ENCODE data around the gene LYG2. TPM values are rescaled to one million over a fixed set of nuclear protein-coding genes. Genes with fewer than 3 reads are reported as not detected.

LYG2 gene
- total RNA-seq, 2 experiments from 2014 or later, result not detected

- H3K9me3 Mint-ChIP-seq, result no peaks in the 10 kb centered on the region
- ChIA-PET CTCF (no interaction called here), POLR2A (no interaction called here)
- no peaks in the 10 kb centered on the region for H3K27me3 Mint-ChIP-seq
- H3K27ac ChIP-seq (ENCODE audit: low read depth in 1 of 2, low read length in 2 of 2), result no peak overlapping the region
- intact Hi-C loops (cut with DNase I, micrococcal nuclease), result no loop called here
- peaks cover 7% of the 10 kb centered on the region for H3K36me3 ChIP-seq (ENCODE audit: insufficient read depth, low read length)
- no peaks in the 10 kb centered on the region for H3K27me3 ChIP-seq (ENCODE audit: control insufficient read depth in 1 of 2, insufficient read depth in 2 of 2, low read length in 2 of 2)
- H3K4me3 Mint-ChIP-seq, result no peak overlapping the region
- DNase-seq, result no peak
- no peak for TF ChIP-seq CTCF (IDR thresholded peaks at IDR 0.05)
- H3K27ac Mint-ChIP-seq, result no peak overlapping the region
- no peaks in the 10 kb centered on the region for H3K4me1 ChIP-seq (ENCODE audit: insufficient read depth, low read length)
- peaks cover 0 to 5% of the 10 kb centered on the region in 2 experiments for H3K9me3 ChIP-seq (ENCODE audit: control insufficient read depth in 1 of 2, insufficient read depth in 1 of 2, low read length in 2 of 2)
- H3K4me3 ChIP-seq (ENCODE audit: low read length), result no peak overlapping the region
- H3K4me1 Mint-ChIP-seq (ENCODE audit: low read depth), result no peaks in the 10 kb centered on the region
- peaks cover 40% of the 10 kb centered on the region for H3K36me3 Mint-ChIP-seq (ENCODE audit: low read depth)
- ATAC-seq (ENCODE audit: poor library complexity), result no peak
These were observed 42.5 kb upstream of the LYG2 start for GRCh38 chr2:99297994-99298393.

DNA sequence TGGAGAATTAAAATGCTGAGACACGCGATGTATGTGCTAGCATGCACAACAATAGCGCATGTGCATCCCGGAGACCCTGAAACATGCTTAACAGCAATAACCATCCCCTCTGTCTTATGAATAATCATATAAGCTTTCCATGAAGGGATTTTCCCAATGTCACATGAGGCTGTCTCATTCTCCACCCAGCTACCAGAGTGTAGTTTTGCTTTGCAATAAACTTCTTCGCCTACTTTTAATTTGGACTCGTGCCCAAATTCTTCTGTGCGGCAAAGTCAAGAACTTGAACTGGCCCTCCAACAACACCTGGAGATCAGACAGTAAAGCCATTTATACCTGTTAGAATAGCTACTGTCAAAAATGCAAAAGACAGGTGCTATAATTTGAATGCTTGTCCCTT is 30.1 kb upstream of the LYG2 start:
- Histone ChIP-seq H3K4me1 (ENCODE audit: insufficient read depth, low read length) (no peaks in the 10 kb centered on the region), H3K27ac (ENCODE audit: low read depth in 1 of 2, low read length in 2 of 2) (no peak overlapping the region), H3K9me3 (ENCODE audit: control insufficient read depth in 1 of 2, insufficient read depth in 1 of 2, low read length in 2 of 2) (no peaks in the 10 kb centered on the region), H3K4me3 (ENCODE audit: low read length) (no peak overlapping the region), H3K27me3 (ENCODE audit: control insufficient read depth in 1 of 2, insufficient read depth in 2 of 2, low read length in 2 of 2) (no peaks in the 10 kb centered on the region), H3K36me3 (ENCODE audit: insufficient read depth, low read length) (peaks cover 7% of the 10 kb centered on the region)
- no peak overlapping the region for H3K4me3 Mint-ChIP-seq
- no peaks in the 10 kb centered on the region for H3K27me3 Mint-ChIP-seq
- intact Hi-C loops (cut with DNase I, micrococcal nuclease), result no loop called here
- H3K27ac Mint-ChIP-seq, result no peak overlapping the region
- H3K9me3 Mint-ChIP-seq, result peaks cover 3% of the 10 kb centered on the region
- DNase-seq (no peak), ATAC-seq (ENCODE audit: poor library complexity) (no peak)
- no peak for TF ChIP-seq CTCF (IDR thresholded peaks at IDR 0.05)
- POLR2A ChIA-PET, result no interaction called here
- H3K4me1 Mint-ChIP-seq (ENCODE audit: low read depth), result no peaks in the 10 kb centered on the region
- peaks cover 31% of the 10 kb centered on the region for H3K36me3 Mint-ChIP-seq (ENCODE audit: low read depth)
- CTCF ChIA-PET, result no interaction called here

GRCh38 chr2:99279969-99280695 is 24.7 kb upstream of the LYG2 start:
- H3K4me3 ChIP-seq (ENCODE audit: low read length), result no peak overlapping the region
- DNase-seq (no peak), ATAC-seq (ENCODE audit: poor library complexity) (no peak)
- TF ChIP-seq CTCF (IDR thresholded peaks at IDR 0.05), result no peak
- intact Hi-C loops (cut with DNase I, micrococcal nuclease), result no loop called here
- H3K9me3 ChIP-seq (ENCODE audit: control insufficient read depth in 1 of 2, insufficient read depth in 1 of 2, low read length in 2 of 2), result peaks cover 0 to 3% of the 10 kb centered on the region in 2 experiments
- peaks cover 50% of the 10 kb centered on the region for H3K36me3 Mint-ChIP-seq (ENCODE audit: low read depth)
- H3K27ac ChIP-seq (ENCODE audit: low read depth in 1 of 2, low read length in 2 of 2), result no peak overlapping the region
- no peak overlapping the region for H3K27ac Mint-ChIP-seq
- no peaks in the 10 kb centered on the region for H3K4me1 Mint-ChIP-seq (ENCODE audit: low read depth)
- H3K9me3 Mint-ChIP-seq, result peaks cover 10% of the 10 kb centered on the region
- ChIA-PET CTCF (no interaction called here), POLR2A (no interaction called here)
- H3K4me1 ChIP-seq (ENCODE audit: insufficient read depth, low read length), result no peaks in the 10 kb centered on the region
- H3K27me3 Mint-ChIP-seq, result no peaks in the 10 kb centered on the region
- no peak overlapping the region for H3K4me3 Mint-ChIP-seq
- peaks cover 7% of the 10 kb centered on the region for H3K36me3 ChIP-seq (ENCODE audit: insufficient read depth, low read length)
- no peaks in the 10 kb centered on the region for H3K27me3 ChIP-seq (ENCODE audit: control insufficient read depth in 1 of 2, insufficient read depth in 2 of 2, low read length in 2 of 2)

Measured in CD4-positive, alpha-beta T cell (primary cell).